ENCODE results near the gene CYP39A1.

Gene CYP39A1

GRCh38 chr6:46528961-46529750, 123.5 kb downstream of the CYP39A1 start:
- no peak overlapping the region for H3K4me3 Mint-ChIP-seq
- H3K27me3 Mint-ChIP-seq (ENCODE audit: low read depth), result no peaks in the 10 kb centered on the region
- no peaks in the 10 kb centered on the region for H3K4me1 Mint-ChIP-seq (ENCODE audit: low read depth)
- no peaks in the 10 kb centered on the region for H3K9me3 Mint-ChIP-seq
- no peaks in the 10 kb centered on the region for H3K36me3 Mint-ChIP-seq (ENCODE audit: low read depth)
- H3K27ac Mint-ChIP-seq, result no peak overlapping the region

- Mint-ChIP-seq H3K4me1 (ENCODE audit: low read depth) (no peaks in the 10 kb centered on the region), H3K9me3 (no peaks in the 10 kb centered on the region), H3K27me3 (ENCODE audit: low read depth) (no peaks in the 10 kb centered on the region), H3K27ac (no peak overlapping the region), H3K4me3 (no peak overlapping the region), H3K36me3 (ENCODE audit: low read depth) (no peaks in the 10 kb centered on the region)
Measured at GRCh38 chr6:46526607-46527006, 126.0 kb downstream of the CYP39A1 start.

- H3K9me3 Mint-ChIP-seq, result no peaks in the 10 kb centered on the region
- H3K27me3 Mint-ChIP-seq (ENCODE audit: low read depth), result no peaks in the 10 kb centered on the region
- no peak overlapping the region for H3K27ac Mint-ChIP-seq
- H3K4me1 Mint-ChIP-seq (ENCODE audit: low read depth), result no peaks in the 10 kb centered on the region
- H3K36me3 Mint-ChIP-seq (ENCODE audit: low read depth), result no peaks in the 10 kb centered on the region
- H3K4me3 Mint-ChIP-seq, result no peak overlapping the region
Measured at GRCh38 chr6:46525583-46525982, 127.0 kb downstream of the CYP39A1 start.

- no peaks in the 10 kb centered on the region for H3K4me1 Mint-ChIP-seq (ENCODE audit: low read depth)
- no peaks in the 10 kb centered on the region for H3K9me3 Mint-ChIP-seq
- H3K27ac Mint-ChIP-seq, result no peak overlapping the region
- no peak overlapping the region for H3K4me3 Mint-ChIP-seq
- no peaks in the 10 kb centered on the region for H3K27me3 Mint-ChIP-seq (ENCODE audit: low read depth)
- H3K36me3 Mint-ChIP-seq (ENCODE audit: low read depth), result no peaks in the 10 kb centered on the region
Measured at GRCh38 chr6:46521464-46521971, 131.1 kb downstream of the CYP39A1 start.

GRCh38 chr6:46517202-46517601, 135.4 kb downstream of the CYP39A1 start:
- H3K27ac Mint-ChIP-seq, result no peak overlapping the region
- H3K9me3 Mint-ChIP-seq, result no peaks in the 10 kb centered on the region
- no peaks in the 10 kb centered on the region for H3K4me1 Mint-ChIP-seq (ENCODE audit: low read depth)
- no peak overlapping the region for H3K4me3 Mint-ChIP-seq
- H3K36me3 Mint-ChIP-seq (ENCODE audit: low read depth), result no peaks in the 10 kb centered on the region
- no peaks in the 10 kb centered on the region for H3K27me3 Mint-ChIP-seq (ENCODE audit: low read depth)

- H3K27me3 Mint-ChIP-seq (ENCODE audit: low read depth), result peaks cover 3% of the 10 kb centered on the region
- no peaks in the 10 kb centered on the region for H3K4me1 Mint-ChIP-seq (ENCODE audit: low read depth)
- no peaks in the 10 kb centered on the region for H3K36me3 Mint-ChIP-seq (ENCODE audit: low read depth)
- no peak overlapping the region for H3K4me3 Mint-ChIP-seq
- H3K27ac Mint-ChIP-seq, result no peak overlapping the region
- H3K9me3 Mint-ChIP-seq, result no peaks in the 10 kb centered on the region
Measured at GRCh38 chr6:46513533-46513932, 139.1 kb downstream of the CYP39A1 start.

- Mint-ChIP-seq H3K9me3 (no peaks in the 10 kb centered on the region), H3K4me3 (no peak overlapping the region), H3K4me1 (ENCODE audit: low read depth) (no peaks in the 10 kb centered on the region), H3K36me3 (ENCODE audit: low read depth) (no peaks in the 10 kb centered on the region), H3K27me3 (ENCODE audit: low read depth) (peaks cover 6% of the 10 kb centered on the region), H3K27ac (no peak overlapping the region)
Measured at GRCh38 chr6:46511320-46511719, 141.3 kb downstream of the CYP39A1 start.

- Mint-ChIP-seq H3K4me1 (ENCODE audit: low read depth) (no peaks in the 10 kb centered on the region), H3K27me3 (ENCODE audit: low read depth) (peaks cover 6% of the 10 kb centered on the region)
Measured at GRCh38 chr6:46510651-46511050, 142.0 kb downstream of the CYP39A1 start.

GRCh38 chr6:46509981-46510510, 142.6 kb downstream of the CYP39A1 start:
- Mint-ChIP-seq H3K27ac (no peak overlapping the region), H3K27me3 (ENCODE audit: low read depth) (peaks cover 6% of the 10 kb centered on the region), H3K4me1 (ENCODE audit: low read depth) (no peaks in the 10 kb centered on the region), H3K36me3 (ENCODE audit: low read depth) (no peaks in the 10 kb centered on the region), H3K9me3 (no peaks in the 10 kb centered on the region), H3K4me3 (no peak overlapping the region)

More at GRCh38 chr6:46510651-46511050, 142.0 kb downstream of the CYP39A1 start:
- Mint-ChIP-seq H3K36me3 (ENCODE audit: low read depth) (no peaks in the 10 kb centered on the region), H3K27ac (no peak overlapping the region), H3K4me3 (no peak overlapping the region), H3K9me3 (no peaks in the 10 kb centered on the region)

GRCh38 chr6:46509063-46509462, 143.6 kb downstream of the CYP39A1 start:
- Mint-ChIP-seq H3K9me3 (no peaks in the 10 kb centered on the region), H3K4me3 (no peak overlapping the region), H3K27me3 (ENCODE audit: low read depth) (peaks cover 6% of the 10 kb centered on the region), H3K36me3 (ENCODE audit: low read depth) (no peaks in the 10 kb centered on the region), H3K27ac (no peak overlapping the region), H3K4me1 (ENCODE audit: low read depth) (no peaks in the 10 kb centered on the region)

- Mint-ChIP-seq H3K4me1 (ENCODE audit: low read depth) (no peaks in the 10 kb centered on the region), H3K36me3 (ENCODE audit: low read depth) (no peaks in the 10 kb centered on the region), H3K4me3 (no peak overlapping the region), H3K27me3 (ENCODE audit: low read depth) (peaks cover 6% of the 10 kb centered on the region), H3K9me3 (no peaks in the 10 kb centered on the region), H3K27ac (no peak overlapping the region)
Measured at GRCh38 chr6:46507426-46507825, 145.2 kb downstream of the CYP39A1 start.

GRCh38 chr6:46505693-46506512, 146.7 kb downstream of the CYP39A1 start:
- Mint-ChIP-seq H3K36me3 (ENCODE audit: low read depth) (no peaks in the 10 kb centered on the region), H3K9me3 (no peaks in the 10 kb centered on the region), H3K27ac (no peak overlapping the region), H3K4me1 (ENCODE audit: low read depth) (no peaks in the 10 kb centered on the region), H3K27me3 (ENCODE audit: low read depth) (peaks cover 6% of the 10 kb centered on the region), H3K4me3 (no peak overlapping the region)

GRCh38 chr6:46504242-46504641, 148.4 kb downstream of the CYP39A1 start:
- Mint-ChIP-seq H3K4me1 (ENCODE audit: low read depth) (no peaks in the 10 kb centered on the region), H3K36me3 (ENCODE audit: low read depth) (no peaks in the 10 kb centered on the region), H3K9me3 (no peaks in the 10 kb centered on the region), H3K27me3 (ENCODE audit: low read depth) (peaks cover 15% of the 10 kb centered on the region), H3K4me3 (no peak overlapping the region), H3K27ac (no peak overlapping the region)

- Mint-ChIP-seq H3K4me1 (ENCODE audit: low read depth) (no peaks in the 10 kb centered on the region), H3K4me3 (no peak overlapping the region), H3K9me3 (no peaks in the 10 kb centered on the region), H3K27me3 (ENCODE audit: low read depth) (peaks cover 10% of the 10 kb centered on the region), H3K27ac (no peak overlapping the region), H3K36me3 (ENCODE audit: low read depth) (no peaks in the 10 kb centered on the region)
Measured at GRCh38 chr6:46502486-46503119, 150.0 kb downstream of the CYP39A1 start.

All from T-helper 1 cell treated with Interleukin-12 subunit alpha and Interleukin-12 subunit beta and Interleukin-4 antibody, amounts not matched to agents 30 μg/mL and 1 μg/mL, for 36 hours (primary cell).